Measurements from ENCODE around the gene SLX4. TPM values are rescaled to one million over a fixed set of nuclear protein-coding genes. Genes with fewer than 3 reads are reported as not detected.
A peak's percentile ranks its signal among the peaks of the same experiment; 100 is the strongest.

Gene SLX4
- total and polyA plus RNA-seq, 9 of the 15 experiments (the other 6 are each of a cell fraction or from before 2014, with no cell fraction given) = 0.29 to 7.9 (median 3.8) TPM

DNA sequence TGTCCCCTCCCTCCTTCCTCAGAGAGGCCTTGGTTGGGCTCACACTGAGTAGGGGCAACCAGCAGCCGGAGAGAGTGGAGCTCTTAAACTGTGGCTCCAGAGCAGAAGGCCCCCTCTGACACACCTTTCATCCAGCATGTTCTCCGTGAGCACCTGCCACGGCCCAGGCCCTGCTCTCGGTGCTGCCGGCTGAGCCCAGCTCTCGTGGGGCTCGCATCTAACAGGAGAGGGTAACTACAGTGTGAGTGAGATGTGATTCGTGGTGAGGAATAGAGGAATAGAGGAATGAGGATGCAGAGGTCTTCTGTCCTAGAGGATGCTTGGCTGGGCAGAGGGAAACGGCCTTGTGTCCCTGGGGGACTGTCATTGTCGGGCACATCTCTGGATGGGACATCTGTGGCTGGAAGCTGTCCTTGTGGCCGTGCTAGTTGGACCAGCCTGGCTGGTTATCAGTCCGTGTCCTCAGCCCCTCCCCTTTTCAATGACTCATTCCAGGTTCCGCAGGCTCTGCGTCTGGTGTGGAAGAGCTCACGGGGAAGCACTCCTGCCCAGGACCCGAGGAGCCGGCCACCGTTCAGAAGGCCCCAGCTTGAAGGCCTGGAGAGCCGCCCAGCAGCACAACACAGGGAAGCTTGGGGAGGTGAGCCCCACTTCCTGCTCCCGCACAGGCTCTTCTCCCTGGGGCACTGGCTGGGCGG lies 31.1 kb upstream of the SLX4 start:
- CTCF ChIA-PET (ENCODE audit: low intra/inter-chr PET ratio) = no interaction called here
- peak overlapping the region in 1 of 2 experiments; percentile 82; a peak in 2 of 4 replicates for H3K9ac ChIP-seq (ENCODE audit: insufficient read depth in 1 of 2, low read depth in 2 of 2, low read length in 2 of 2)
- FAIRE-seq = peak; percentile 97
- TF ChIP-seq, protein P1, sequence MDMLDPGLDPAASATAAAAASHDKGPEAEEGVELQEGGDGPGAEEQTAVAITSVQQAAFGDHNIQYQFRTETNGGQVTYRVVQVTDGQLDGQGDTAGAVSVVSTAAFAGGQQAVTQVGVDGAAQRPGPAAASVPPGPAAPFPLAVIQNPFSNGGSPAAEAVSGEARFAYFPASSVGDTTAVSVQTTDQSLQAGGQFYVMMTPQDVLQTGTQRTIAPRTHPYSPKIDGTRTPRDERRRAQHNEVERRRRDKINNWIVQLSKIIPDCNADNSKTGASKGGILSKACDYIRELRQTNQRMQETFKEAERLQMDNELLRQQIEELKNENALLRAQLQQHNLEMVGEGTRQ (CRISPR knock-in tag; IDR thresholded peaks at IDR 0.05) = no peak
- TF ChIP-seq, protein P2, sequence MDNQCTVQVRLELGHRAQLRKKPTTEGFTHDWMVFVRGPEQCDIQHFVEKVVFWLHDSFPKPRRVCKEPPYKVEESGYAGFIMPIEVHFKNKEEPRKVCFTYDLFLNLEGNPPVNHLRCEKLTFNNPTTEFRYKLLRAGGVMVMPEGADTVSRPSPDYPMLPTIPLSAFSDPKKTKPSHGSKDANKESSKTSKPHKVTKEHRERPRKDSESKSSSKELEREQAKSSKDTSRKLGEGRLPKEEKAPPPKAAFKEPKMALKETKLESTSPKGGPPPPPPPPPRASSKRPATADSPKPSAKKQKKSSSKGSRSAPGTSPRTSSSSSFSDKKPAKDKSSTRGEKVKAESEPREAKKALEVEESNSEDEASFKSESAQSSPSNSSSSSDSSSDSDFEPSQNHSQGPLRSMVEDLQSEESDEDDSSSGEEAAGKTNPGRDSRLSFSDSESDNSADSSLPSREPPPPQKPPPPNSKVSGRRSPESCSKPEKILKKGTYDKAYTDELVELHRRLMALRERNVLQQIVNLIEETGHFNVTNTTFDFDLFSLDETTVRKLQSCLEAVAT (IDR thresholded peaks at IDR 0.05) = 0 out of 4 replicates have a peak, but pooled peaks of 1 of the 2 experiments have one; percentile 38
- TF ChIP-seq, protein P3, sequence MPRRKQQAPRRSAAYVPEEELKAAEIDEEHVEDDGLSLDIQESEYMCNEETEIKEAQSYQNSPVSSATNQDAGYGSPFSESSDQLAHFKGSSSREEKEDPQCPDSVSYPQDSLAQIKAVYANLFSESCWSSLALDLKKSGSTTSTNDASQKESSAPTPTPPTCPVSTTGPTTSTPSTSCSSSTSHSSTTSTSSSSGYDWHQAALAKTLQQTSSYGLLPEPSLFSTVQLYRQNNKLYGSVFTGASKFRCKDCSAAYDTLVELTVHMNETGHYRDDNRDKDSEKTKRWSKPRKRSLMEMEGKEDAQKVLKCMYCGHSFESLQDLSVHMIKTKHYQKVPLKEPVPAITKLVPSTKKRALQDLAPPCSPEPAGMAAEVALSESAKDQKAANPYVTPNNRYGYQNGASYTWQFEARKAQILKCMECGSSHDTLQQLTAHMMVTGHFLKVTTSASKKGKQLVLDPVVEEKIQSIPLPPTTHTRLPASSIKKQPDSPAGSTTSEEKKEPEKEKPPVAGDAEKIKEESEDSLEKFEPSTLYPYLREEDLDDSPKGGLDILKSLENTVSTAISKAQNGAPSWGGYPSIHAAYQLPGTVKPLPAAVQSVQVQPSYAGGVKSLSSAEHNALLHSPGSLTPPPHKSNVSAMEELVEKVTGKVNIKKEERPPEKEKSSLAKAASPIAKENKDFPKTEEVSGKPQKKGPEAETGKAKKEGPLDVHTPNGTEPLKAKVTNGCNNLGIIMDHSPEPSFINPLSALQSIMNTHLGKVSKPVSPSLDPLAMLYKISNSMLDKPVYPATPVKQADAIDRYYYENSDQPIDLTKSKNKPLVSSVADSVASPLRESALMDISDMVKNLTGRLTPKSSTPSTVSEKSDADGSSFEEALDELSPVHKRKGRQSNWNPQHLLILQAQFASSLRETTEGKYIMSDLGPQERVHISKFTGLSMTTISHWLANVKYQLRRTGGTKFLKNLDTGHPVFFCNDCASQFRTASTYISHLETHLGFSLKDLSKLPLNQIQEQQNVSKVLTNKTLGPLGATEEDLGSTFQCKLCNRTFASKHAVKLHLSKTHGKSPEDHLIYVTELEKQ (CRISPR knock-in tag; IDR thresholded peaks at IDR 0.05) = no peak
- no peak for TF ChIP-seq ZNF134 (CRISPR knock-in tag; conservative IDR thresholded peaks at IDR 0.05)
- TF ChIP-seq KLF1 (tag; IDR thresholded peaks at IDR 0.05) = no peak
- TF ChIP-seq MCM5 (IDR thresholded peaks at IDR 0.05; ENCODE audit: low read depth) = no peak
- peak; percentile 26; the same call in 1 of the 2 replicates for TF ChIP-seq TCF3 (CRISPR knock-in tag; IDR thresholded peaks at IDR 0.05)
- TF ChIP-seq, protein P4, sequence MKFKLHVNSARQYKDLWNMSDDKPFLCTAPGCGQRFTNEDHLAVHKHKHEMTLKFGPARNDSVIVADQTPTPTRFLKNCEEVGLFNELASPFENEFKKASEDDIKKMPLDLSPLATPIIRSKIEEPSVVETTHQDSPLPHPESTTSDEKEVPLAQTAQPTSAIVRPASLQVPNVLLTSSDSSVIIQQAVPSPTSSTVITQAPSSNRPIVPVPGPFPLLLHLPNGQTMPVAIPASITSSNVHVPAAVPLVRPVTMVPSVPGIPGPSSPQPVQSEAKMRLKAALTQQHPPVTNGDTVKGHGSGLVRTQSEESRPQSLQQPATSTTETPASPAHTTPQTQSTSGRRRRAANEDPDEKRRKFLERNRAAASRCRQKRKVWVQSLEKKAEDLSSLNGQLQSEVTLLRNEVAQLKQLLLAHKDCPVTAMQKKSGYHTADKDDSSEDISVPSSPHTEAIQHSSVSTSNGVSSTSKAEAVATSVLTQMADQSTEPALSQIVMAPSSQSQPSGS (CRISPR knock-in tag; IDR thresholded peaks at IDR 0.05) = no peak
- TF ChIP-seq TRIM24 (IDR thresholded peaks at IDR 0.05) = no peak
- TF ChIP-seq KDM1A (IDR thresholded peaks at IDR 0.05) = peak in 1 of 2 experiments; percentile 39; a peak in 1 of 4 replicates
- TF ChIP-seq FOS (IDR thresholded peaks at IDR 0.05; ENCODE audit: extremely low read depth, insufficient read length) = peak; percentile 32
- no peak for TF ChIP-seq ZNF133 (CRISPR knock-in tag; IDR thresholded peaks at IDR 0.05)

More for the DNA sequence above, 31.1 kb upstream of the SLX4 start:
- no peaks in the 10 kb centered on the region for H3K36me3 ChIP-seq (ENCODE audit: control insufficient read depth, insufficient read depth, low read length)
- H3K9me3 ChIP-seq (replicated peaks; ENCODE audit: control insufficient read depth, insufficient read depth, low read depth, low read length) = no peaks in the 10 kb centered on the region
- peak overlapping the region; percentile 13; the same call in 1 of the 2 replicates for H3K4me2 ChIP-seq (ENCODE audit: insufficient read depth, low read length)
- DNase-seq (ENCODE audit: extremely low read depth in 1 of 4, low spot score in 3 of 4) = peak; percentile 86 to 89 (median 87)
- ATAC-seq = peak; percentile 93
- no peaks in the 10 kb centered on the region for H4K20me1 ChIP-seq (replicated peaks; ENCODE audit: control insufficient read depth, insufficient read depth, low read length)
- no peaks in the 10 kb centered on the region for H3K27me3 ChIP-seq (ENCODE audit: control insufficient read depth in 2 of 2, insufficient read depth in 2 of 2, low read length in 2 of 2)
- peaks cover 38 to 49% of the 10 kb centered on the region in 2 experiments for H3K4me1 ChIP-seq (replicated peaks in 1 of 2; ENCODE audit: control insufficient read depth in 2 of 2, insufficient read depth in 2 of 2, low read length in 2 of 2)
- H3K4me3 ChIP-seq = no peak overlapping the region
- peak overlapping the region; percentile 7; the same call in 1 of the 2 replicates for H2AFZ ChIP-seq (ENCODE audit: low read depth, low read length)
- WGBS (ENCODE audit: insufficient coverage, low coverage, missing lambda C conversion rate) = 24% methylated on average over 21 of the region's 21 CpGs
- intact Hi-C loops (cut with micrococcal nuclease) (no loop called here), in situ Hi-C loops (cut with MboI) (no loop called here)
- no peak overlapping the region for H3K27ac ChIP-seq (ENCODE audit: extremely low read depth, low read depth, low read length)
- H3K79me2 ChIP-seq (ENCODE audit: control insufficient read depth, insufficient read depth, low read length) = no peaks in the 10 kb centered on the region
- POLR2A ChIA-PET = interaction anchor here (0.5 to 1.9 kb wide), 6 partner anchors 12 to 287 kb away, joined by 3 to 6 read pairs (median 4); no protein-coding TSS in a partner anchor
- no peaks in the 10 kb centered on the region for H3K9me1 ChIP-seq (ENCODE audit: control insufficient read depth, insufficient read depth, low read length)
- BruUV-seq (replicated peaks) = no TSS peak
